MM.1S (cell line): ENCODE data around the gene CUEDC2.

Experiments
- EZH2 ChIP-seq: fragments of 300-600 bp; sonication (generic); optimal IDR thresholded peaks from 2 replicates; pipeline ENCODE3; 2017; ENCODE audit warnings: low read depth, mild to moderate bottlenecking, antibody characterized with exemption, low read length, mixed read lengths
- EZH2phosphoT487 ChIP-seq: fragments of 300-600 bp; sonication (generic); IDR thresholded peaks from 2 replicates; pipeline ENCODE4 v1.6.1; 2018; ENCODE audit warnings: antibody characterized with exemption, low read length
- TF ChIP-seq, protein P1 (sequence below): fragments of 300-600 bp; sonication (generic); IDR thresholded peaks from 2 replicates; pipeline ENCODE4 v1.5.1; 2016; ENCODE audit warnings: antibody characterized with exemption, low read length, mixed read lengths

DNA sequence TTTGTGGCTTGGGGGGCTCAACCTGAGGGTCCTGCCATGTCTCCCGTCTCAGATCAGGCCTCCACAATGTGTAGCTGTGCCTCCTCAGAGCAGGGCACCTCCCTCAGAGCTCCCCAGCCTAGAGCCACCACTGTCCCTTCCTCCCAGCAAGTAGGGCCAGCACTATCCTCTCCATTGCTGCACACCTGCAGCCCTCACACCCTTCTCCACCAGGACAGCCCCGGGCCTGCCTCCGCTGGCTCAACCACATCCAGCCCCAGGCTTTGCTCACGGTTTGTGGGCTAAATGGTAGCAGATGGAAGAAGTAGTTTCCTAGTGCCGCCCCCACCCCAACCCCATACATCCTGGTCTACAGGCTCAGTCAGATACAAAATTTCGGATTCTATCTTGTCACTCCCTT lies 26.7 kb downstream of the CUEDC2 start:
- TF ChIP-seq, protein P1, sequence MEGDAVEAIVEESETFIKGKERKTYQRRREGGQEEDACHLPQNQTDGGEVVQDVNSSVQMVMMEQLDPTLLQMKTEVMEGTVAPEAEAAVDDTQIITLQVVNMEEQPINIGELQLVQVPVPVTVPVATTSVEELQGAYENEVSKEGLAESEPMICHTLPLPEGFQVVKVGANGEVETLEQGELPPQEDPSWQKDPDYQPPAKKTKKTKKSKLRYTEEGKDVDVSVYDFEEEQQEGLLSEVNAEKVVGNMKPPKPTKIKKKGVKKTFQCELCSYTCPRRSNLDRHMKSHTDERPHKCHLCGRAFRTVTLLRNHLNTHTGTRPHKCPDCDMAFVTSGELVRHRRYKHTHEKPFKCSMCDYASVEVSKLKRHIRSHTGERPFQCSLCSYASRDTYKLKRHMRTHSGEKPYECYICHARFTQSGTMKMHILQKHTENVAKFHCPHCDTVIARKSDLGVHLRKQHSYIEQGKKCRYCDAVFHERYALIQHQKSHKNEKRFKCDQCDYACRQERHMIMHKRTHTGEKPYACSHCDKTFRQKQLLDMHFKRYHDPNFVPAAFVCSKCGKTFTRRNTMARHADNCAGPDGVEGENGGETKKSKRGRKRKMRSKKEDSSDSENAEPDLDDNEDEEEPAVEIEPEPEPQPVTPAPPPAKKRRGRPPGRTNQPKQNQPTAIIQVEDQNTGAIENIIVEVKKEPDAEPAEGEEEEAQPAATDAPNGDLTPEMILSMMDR = no peak
- TF ChIP-seq EZH2 = no peak
- TF ChIP-seq EZH2phosphoT487 = no peak
